ENCODE data around the gene UBIAD1.
A peak's percentile ranks its signal among the peaks of the same experiment; 100 is the strongest.
"Not testable (repeated sequence)": the region's sequence is repeated elsewhere in the genome, so short reads cannot be mapped to it uniquely, and the experiment has no call there.

The UBIAD1 gene

GRCh38 chr1:11266268-11267074, 6.5 kb upstream of the UBIAD1 start:
- H3K4me3 ChIP-seq (ENCODE audit: low read length), result no peak overlapping the region
- no peak for TF ChIP-seq ZNF274 (IDR thresholded peaks at IDR 0.05; ENCODE audit: low read depth, low read length)

GRCh38 chr1:11267350-11268337, 5.4 kb upstream of the UBIAD1 start:
- H3K4me3 ChIP-seq (ENCODE audit: low read length), result not testable (repeated sequence)

- TF ChIP-seq ZNF274 (IDR thresholded peaks at IDR 0.05; ENCODE audit: low read depth, low read length), result no peak
Observed at GRCh38 chr1:11272544-11272831, 510 bp upstream of the UBIAD1 start.

GRCh38 chr1:11273595-11274234, 717 bp downstream of the UBIAD1 start:
- H3K4me3 ChIP-seq (ENCODE audit: low read length), result peak overlapping the region; percentile 75
- no peak for TF ChIP-seq ZNF274 (IDR thresholded peaks at IDR 0.05; ENCODE audit: low read depth, low read length)

More at GRCh38 chr1:11272544-11272831, 510 bp upstream of the UBIAD1 start:
- H3K4me3 ChIP-seq (ENCODE audit: low read length), result peak overlapping the region; percentile 60; the same call in 1 of the 2 replicates

GRCh38 chr1:11279152-11279551, 6.2 kb downstream of the UBIAD1 start:
- no peak overlapping the region for H3K4me3 ChIP-seq (ENCODE audit: low read length)
- TF ChIP-seq ZNF274 (IDR thresholded peaks at IDR 0.05; ENCODE audit: low read depth, low read length), result no peak

GRCh38 chr1:11279630-11280029, 6.6 kb downstream of the UBIAD1 start:
- no peak for TF ChIP-seq ZNF274 (IDR thresholded peaks at IDR 0.05; ENCODE audit: low read depth, low read length)
- no peak overlapping the region for H3K4me3 ChIP-seq (ENCODE audit: low read length)

GRCh38 chr1:11280719-11281376, 7.8 kb downstream of the UBIAD1 start:
- TF ChIP-seq ZNF274 (IDR thresholded peaks at IDR 0.05; ENCODE audit: low read depth, low read length), result no peak
- no peak overlapping the region for H3K4me3 ChIP-seq (ENCODE audit: low read length)

GRCh38 chr1:11281518-11282331, 8.7 kb downstream of the UBIAD1 start:
- no peak for TF ChIP-seq ZNF274 (IDR thresholded peaks at IDR 0.05; ENCODE audit: low read depth, low read length)
- H3K4me3 ChIP-seq (ENCODE audit: low read length), result no peak overlapping the region

- TF ChIP-seq ZNF274 (IDR thresholded peaks at IDR 0.05; ENCODE audit: low read depth, low read length), result no peak
- H3K4me3 ChIP-seq (ENCODE audit: low read length), result no peak overlapping the region
Observed at GRCh38 chr1:11283151-11283550, 10.2 kb downstream of the UBIAD1 start.

GRCh38 chr1:11284784-11285183, 11.8 kb downstream of the UBIAD1 start:
- H3K4me3 ChIP-seq (ENCODE audit: low read length), result no peak overlapping the region
- no peak for TF ChIP-seq ZNF274 (IDR thresholded peaks at IDR 0.05; ENCODE audit: low read depth, low read length)

- H3K4me3 ChIP-seq (ENCODE audit: low read length), result no peak overlapping the region
- TF ChIP-seq ZNF274 (IDR thresholded peaks at IDR 0.05; ENCODE audit: low read depth, low read length), result no peak
Observed at GRCh38 chr1:11285883-11286734, 13.1 kb downstream of the UBIAD1 start.

GRCh38 chr1:11286735-11287410, 13.9 kb downstream of the UBIAD1 start:
- TF ChIP-seq ZNF274 (IDR thresholded peaks at IDR 0.05; ENCODE audit: low read depth, low read length), result no peak
- no peak overlapping the region for H3K4me3 ChIP-seq (ENCODE audit: low read length)

Measured in GM08714 (cell line).